ENCODE measurements around the gene CX3CL1. TPM values are rescaled to one million over a fixed set of nuclear protein-coding genes. Genes with fewer than 3 reads are reported as not detected.

Gene CX3CL1
- total and polyA plus RNA-seq, 9 of the 15 experiments (the other 6 are each of a cell fraction or from before 2014, with no cell fraction given) = 0.09 TPM; not detected in 8

- no peak within 1 kb of the TSS for H3K27ac ChIP-seq (ENCODE audit: extremely low read depth, low read depth, low read length)
- FAIRE-seq (no peak), DNase-seq (ENCODE audit: extremely low read depth in 1 of 4, low spot score in 3 of 4) (no peak), ATAC-seq (no peak)
- H3K9me1 ChIP-seq (ENCODE audit: control insufficient read depth, insufficient read depth, low read length) = no peaks in the 10 kb centered on the region
- CTCF ChIA-PET (ENCODE audit: low intra/inter-chr PET ratio) = no interaction called here
- TF ChIP-seq ESRRB (CRISPR knock-in tag; IDR thresholded peaks at IDR 0.05; ENCODE audit: borderline replicate concordance) = no peak
- no TSS peak for BruUV-seq (replicated peaks)
- 1% methylated on average over 17 of the region's 17 CpGs for WGBS (ENCODE audit: insufficient coverage, low coverage, missing lambda C conversion rate)
- H3K4me3 ChIP-seq = no peak within 1 kb of the TSS
- no peaks in the 10 kb centered on the region for H3K79me2 ChIP-seq (ENCODE audit: control insufficient read depth, insufficient read depth, low read length)
- in situ Hi-C loops (cut with MboI) = no loop called here
- H3K9me3 ChIP-seq (replicated peaks; ENCODE audit: control insufficient read depth, insufficient read depth, low read depth, low read length) = no peaks in the 10 kb centered on the region
- H3K4me2 ChIP-seq (ENCODE audit: insufficient read depth, low read length) = no peak within 1 kb of the TSS
- H3K9ac ChIP-seq (ENCODE audit: insufficient read depth in 1 of 2, low read depth in 2 of 2, low read length in 2 of 2) = peak within 1 kb of the TSS in 1 of 2 experiments; percentile 50; a peak in 1 of 4 replicates
- no peaks in the 10 kb centered on the region for H3K36me3 ChIP-seq (ENCODE audit: control insufficient read depth, insufficient read depth, low read length)
- intact Hi-C loops (cut with micrococcal nuclease) = no loop called here
- H4K20me1 ChIP-seq (replicated peaks; ENCODE audit: control insufficient read depth, insufficient read depth, low read length) = no peaks in the 10 kb centered on the region
- POLR2A ChIA-PET = interaction anchor here (1.3 kb wide), 1 partner anchor 9 kb away, joined by 5 read pairs; no protein-coding TSS in a partner anchor
- no peaks in the 10 kb centered on the region for H3K4me1 ChIP-seq (replicated peaks in 1 of 2; ENCODE audit: control insufficient read depth in 2 of 2, insufficient read depth in 2 of 2, low read length in 2 of 2)
- peaks cover 0 to 40% of the 10 kb centered on the region in 2 experiments; a peak in 3 of 5 replicates for H3K27me3 ChIP-seq (ENCODE audit: control insufficient read depth in 2 of 2, insufficient read depth in 2 of 2, low read length in 2 of 2)
- no peak within 1 kb of the TSS for H2AFZ ChIP-seq (ENCODE audit: low read depth, low read length)
Observed at GRCh38 chr16:57403965-57404817, 31.9 kb downstream of the CX3CL1 start, which contains the start of gene CCL17. Gene CCL17 (plus strand): TSS chr16:57404767. CDS start chr16:57413933, 9,166 bp downstream.

- H3K27ac ChIP-seq (ENCODE audit: extremely low read depth, low read depth, low read length) = no peak overlapping the region
- H3K9me3 ChIP-seq (replicated peaks; ENCODE audit: control insufficient read depth, insufficient read depth, low read depth, low read length) = no peaks in the 10 kb centered on the region
- 0% methylated on average over 3 of the region's 3 CpGs for WGBS (ENCODE audit: insufficient coverage, low coverage, missing lambda C conversion rate)
- H3K36me3 ChIP-seq (ENCODE audit: control insufficient read depth, insufficient read depth, low read length) = no peaks in the 10 kb centered on the region
- intact Hi-C loops (cut with micrococcal nuclease) (no loop called here), in situ Hi-C loops (cut with MboI) (no loop called here)
- no peak overlapping the region for H3K9ac ChIP-seq (ENCODE audit: insufficient read depth in 1 of 2, low read depth in 2 of 2, low read length in 2 of 2)
- DNase-seq (ENCODE audit: extremely low read depth in 1 of 4, low spot score in 3 of 4) (no peak), FAIRE-seq (no peak), ATAC-seq (no peak)
- ChIA-PET CTCF (ENCODE audit: low intra/inter-chr PET ratio) (no interaction called here), POLR2A (interaction anchor here (1.3 kb wide), 1 partner anchor 8 kb away, joined by 5 read pairs; no protein-coding TSS in a partner anchor)
- BruUV-seq (replicated peaks) = no TSS peak
- peaks cover 0 to 5% of the 10 kb centered on the region in 2 experiments; a peak in 1 of 5 replicates for H3K4me1 ChIP-seq (replicated peaks in 1 of 2; ENCODE audit: control insufficient read depth in 2 of 2, insufficient read depth in 2 of 2, low read length in 2 of 2)
- H3K79me2 ChIP-seq (ENCODE audit: control insufficient read depth, insufficient read depth, low read length) = no peaks in the 10 kb centered on the region
- H4K20me1 ChIP-seq (replicated peaks; ENCODE audit: control insufficient read depth, insufficient read depth, low read length) = no peaks in the 10 kb centered on the region
- no peak overlapping the region for H3K4me2 ChIP-seq (ENCODE audit: insufficient read depth, low read length)
- H3K9me1 ChIP-seq (ENCODE audit: control insufficient read depth, insufficient read depth, low read length) = no peaks in the 10 kb centered on the region
- peaks cover 0 to 46% of the 10 kb centered on the region in 2 experiments; a peak in 3 of 5 replicates for H3K27me3 ChIP-seq (ENCODE audit: control insufficient read depth in 2 of 2, insufficient read depth in 2 of 2, low read length in 2 of 2)
- H3K4me3 ChIP-seq = no peak overlapping the region
- H2AFZ ChIP-seq (ENCODE audit: low read depth, low read length) = no peak overlapping the region
- TF ChIP-seq PCBP2 (IDR thresholded peaks at IDR 0.05; ENCODE audit: low read depth, low read length, poor library complexity, severe bottlenecking) (no peak), ZNF311 (CRISPR knock-in tag; IDR thresholded peaks at IDR 0.05) (no peak), IRF1 (CRISPR knock-in tag; IDR thresholded peaks at IDR 0.05; ENCODE audit: borderline replicate concordance) (no peak), HDGF (IDR thresholded peaks at IDR 0.05) (no peak), ETV5 (CRISPR knock-in tag; IDR thresholded peaks at IDR 0.05; ENCODE audit: low read depth) (no peak), HDAC3 (IDR thresholded peaks at IDR 0.05; ENCODE audit: borderline replicate concordance, partially characterized antibody) (no peak), ZNF124 (CRISPR knock-in tag; IDR thresholded peaks at IDR 0.05) (no peak)
Observed at GRCh38 chr16:57405097-57405496, 32.8 kb downstream of the CX3CL1 start.

Measured in K562 (cell line).